K562 (cell line): ENCODE data around the gene UBA52. TPM values are rescaled to one million over a fixed set of nuclear protein-coding genes. Genes with fewer than 3 reads are reported as not detected.

ENCODE experiments used
- CXXC5 ChIP-seq: fragments of 250-450 bp; sonication (Bioruptor Pico); IDR thresholded peaks from 2 replicates; pipeline ENCODE4 v1.8.0; 2022; ENCODE audit warnings: inconsistent platforms, mild to moderate bottlenecking, moderate library complexity
- GABPA ChIP-seq: fragments of 200-800 bp; sonication (Bioruptor generic); conservative IDR thresholded peaks from 2 replicates; pipeline ENCODE4 v1.6.1; 2016; ENCODE audit warnings: low read depth, missing genetic modification characterization, missing compliant biosample characterization
- GTF2B ChIP-seq: IDR thresholded peaks from 2 replicates; pipeline ENCODE4 v1.6.1; 2011; ENCODE audit not compliant: insufficient read length; ENCODE audit errors: extremely low read depth
- HDAC1 ChIP-seq, 2 experiments: fragments of 450-650 bp; IDR thresholded peaks; 2 replicates each; pipeline ENCODE4 v1.6.1; 2016 to 2017; ENCODE audit warnings: inconsistent platforms in 1 of 2, mild to moderate bottlenecking in 1 of 2, moderate library complexity in 1 of 2
- MAZ ChIP-seq, 2 experiments: fragments of 450-650 bp in 1 of 2; sonication (generic) in 1 of 2; formaldehyde crosslinking; IDR thresholded peaks in 1 of 2; conservative IDR thresholded peaks in 1 of 2; 2 replicates each; pipeline versions ENCODE4 v1.4.0 to v1.5.0; 2020; ENCODE audit warnings: mild to moderate bottlenecking in 1 of 2, missing genetic modification reagents in 1 of 2
- POLR2AphosphoS5 ChIP-seq: IDR thresholded peaks from 2 replicates; pipeline ENCODE4 v1.6.1; 2011; ENCODE audit warnings: mild to moderate bottlenecking, low read depth, low read length, moderate library complexity; ENCODE audit not compliant: control insufficient read depth, insufficient read depth
- TBL1XR1 ChIP-seq, 2 experiments: IDR thresholded peaks; 2 replicates each; pipeline ENCODE4 v1.6.1; 2012; ENCODE audit warnings: improper control_type of control experiment in 2 of 2, low read length in 2 of 2, mild to moderate bottlenecking in 1 of 2
- TBP ChIP-seq: optimal IDR thresholded peaks from 2 replicates; pipeline ENCODE3; 2011; ENCODE audit warnings: low read depth, low read length, improper control_type of control experiment
- ZFP91 ChIP-seq: sonication (generic); formaldehyde crosslinking; IDR thresholded peaks from 2 replicates; pipeline ENCODE4 v1.8.0; 2022; ENCODE audit warnings: mild to moderate bottlenecking, missing genetic modification reagents
- ZFX ChIP-seq: sonication (generic); formaldehyde crosslinking; IDR thresholded peaks from 2 replicates; pipeline ENCODE4 v1.8.0; 2022; ENCODE audit warnings: mild to moderate bottlenecking, missing genetic modification reagents, moderate library complexity
- ZNF143 ChIP-seq: sonication (generic); formaldehyde crosslinking; IDR thresholded peaks from 2 replicates; pipeline ENCODE4 v1.9.0; 2022; ENCODE audit warnings: mild to moderate bottlenecking, missing genetic modification reagents
- ZNF232 ChIP-seq: sonication (generic); formaldehyde crosslinking; IDR thresholded peaks from 2 replicates; pipeline ENCODE4 v1.8.0; 2022; ENCODE audit warnings: mild to moderate bottlenecking, missing genetic modification reagents
- ZNF354B ChIP-seq: fragments of 250-450 bp; sonication (Bioruptor Pico); IDR thresholded peaks from 2 replicates; pipeline ENCODE4 v1.4.0; 2020
- polyA plus RNA-seq, 8 experiments: library from polyadenylated mRNA; depleted of rRNA in 4 of 8; stranded (reverse) in 5 of 8; unstranded in 3 of 8; fragments of >200 nt; fragmentation: Nextera tagmentation in 2 of 8; fragmentation: Illumina TruSeq in 1 of 8; extraction: Ambion mirVana in 2 of 8; extraction: Trizol in 1 of 8; gene quantifications; 2 replicates each; pipeline versions ENCODE4 v1.2.1 to v1.2.3, GENCODE V29; 2011 to 2014; ENCODE audit warnings: inconsistent platforms in 1 of 8, missing spikeins in 1 of 8
- total RNA-seq, 7 experiments: library from RNA; depleted of rRNA in 6 of 7; stranded (reverse); fragments of >200 nt in 6 of 7; fragmentation: Illumina TruSeq in 2 of 7; extraction: Trizol in 2 of 7; gene quantifications; 2 replicates each; pipeline versions ENCODE4 v1.2.1 to v1.2.3, GENCODE V29; 2011 to 2021; ENCODE audit warnings: low replicate concordance in 1 of 7
- TF ChIP-seq, protein P1 (sequence below), 2 experiments: fragments of 450-650 bp; conservative IDR thresholded peaks; 2 replicates each; pipeline ENCODE4 v1.6.1; 2017; ENCODE audit warnings: mild to moderate bottlenecking in 2 of 2, moderate library complexity in 2 of 2
- TF ChIP-seq, protein P2 (sequence below): fragments of 450-650 bp; IDR thresholded peaks from 2 replicates; pipeline ENCODE4 v1.6.1; 2017; ENCODE audit warnings: antibody characterized with exemption, mild to moderate bottlenecking
- TF ChIP-seq, protein P3 (sequence below): IDR thresholded peaks from 2 replicates; pipeline ENCODE4 v1.6.1; 2014; ENCODE audit warnings: antibody characterized with exemption

UBA52 gene
- total and polyA plus RNA-seq, 9 of the 15 experiments (the other 6 are each of a cell fraction or from before 2014, with no cell fraction given), result 1,110 to 2,751 (median 1,733) TPM

DNA sequence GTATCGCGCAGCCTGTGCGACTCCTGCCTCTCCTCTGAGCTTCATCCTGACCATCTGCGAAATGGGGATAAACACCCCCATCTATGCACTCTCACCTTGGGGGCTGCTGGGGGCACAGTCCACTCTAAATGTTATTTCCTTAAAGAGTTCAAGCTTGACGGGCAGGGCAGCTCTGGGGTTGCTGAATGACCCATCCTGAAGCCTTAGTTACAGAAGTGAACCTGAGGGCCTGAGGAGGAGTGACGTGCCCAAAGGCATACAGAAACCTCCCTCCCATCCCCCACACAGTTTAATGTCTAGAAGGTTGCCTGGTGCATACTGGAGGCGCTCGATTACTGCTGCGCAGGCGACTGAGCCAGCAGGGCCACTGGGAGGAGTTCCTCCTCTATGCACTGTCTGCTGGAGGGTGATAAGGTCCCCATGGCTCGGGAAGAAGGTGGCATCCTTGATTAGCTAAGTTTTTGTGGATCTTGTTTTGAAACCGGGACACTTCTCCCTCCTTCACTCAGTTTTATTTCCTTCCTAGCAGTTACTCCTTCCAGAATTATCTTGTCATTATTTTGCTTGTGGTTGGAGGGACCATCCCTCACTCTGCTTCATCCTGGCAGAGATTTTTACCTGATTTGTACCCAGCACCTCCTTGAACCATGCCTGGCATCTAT, 27.7 kb upstream of the UBA52 start (continued):
- peak; percentile 88 for TF ChIP-seq ZFP91 (CRISPR knock-in tag)
- TF ChIP-seq ZNF354B, result no peak
- TF ChIP-seq ZNF232 (CRISPR knock-in tag), result no peak
- TF ChIP-seq MAZ (CRISPR knock-in tag; conservative IDR thresholded peaks at IDR 0.05 in 1 of 2, IDR thresholded peaks at IDR 0.05 in 1 of 2), result peak; percentile 76 to 84
- TF ChIP-seq POLR2AphosphoS5, result peak; percentile 99
- TF ChIP-seq, protein P1, sequence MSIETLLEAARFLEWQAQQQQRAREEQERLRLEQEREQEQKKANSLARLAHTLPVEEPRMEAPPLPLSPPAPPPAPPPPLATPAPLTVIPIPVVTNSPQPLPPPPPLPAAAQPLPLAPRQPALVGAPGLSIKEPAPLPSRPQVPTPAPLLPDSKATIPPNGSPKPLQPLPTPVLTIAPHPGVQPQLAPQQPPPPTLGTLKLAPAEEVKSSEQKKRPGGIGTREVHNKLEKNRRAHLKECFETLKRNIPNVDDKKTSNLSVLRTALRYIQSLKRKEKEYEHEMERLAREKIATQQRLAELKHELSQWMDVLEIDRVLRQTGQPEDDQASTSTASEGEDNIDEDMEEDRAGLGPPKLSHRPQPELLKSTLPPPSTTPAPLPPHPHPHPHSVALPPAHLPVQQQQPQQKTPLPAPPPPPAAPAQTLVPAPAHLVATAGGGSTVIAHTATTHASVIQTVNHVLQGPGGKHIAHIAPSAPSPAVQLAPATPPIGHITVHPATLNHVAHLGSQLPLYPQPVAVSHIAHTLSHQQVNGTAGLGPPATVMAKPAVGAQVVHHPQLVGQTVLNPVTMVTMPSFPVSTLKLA (conservative IDR thresholded peaks at IDR 0.05), result peak in 1 of 2 experiments; percentile 83; a peak in 2 of 4 replicates
- TF ChIP-seq ZFX, result peak; percentile 76
- peak; percentile 13 for TF ChIP-seq GTF2B
- TF ChIP-seq HDAC1 (IDR thresholded peaks at IDR 0.05), result peak; percentile 7 to 96; a peak in 3 of 4 replicates
- TF ChIP-seq TBP, result peak; percentile 81
- peak; percentile 41 to 95; a peak in 2 of 4 replicates for TF ChIP-seq TBL1XR1 (IDR thresholded peaks at IDR 0.05; ENCODE audit: low read length in 2 of 2)
- TF ChIP-seq, protein P2, sequence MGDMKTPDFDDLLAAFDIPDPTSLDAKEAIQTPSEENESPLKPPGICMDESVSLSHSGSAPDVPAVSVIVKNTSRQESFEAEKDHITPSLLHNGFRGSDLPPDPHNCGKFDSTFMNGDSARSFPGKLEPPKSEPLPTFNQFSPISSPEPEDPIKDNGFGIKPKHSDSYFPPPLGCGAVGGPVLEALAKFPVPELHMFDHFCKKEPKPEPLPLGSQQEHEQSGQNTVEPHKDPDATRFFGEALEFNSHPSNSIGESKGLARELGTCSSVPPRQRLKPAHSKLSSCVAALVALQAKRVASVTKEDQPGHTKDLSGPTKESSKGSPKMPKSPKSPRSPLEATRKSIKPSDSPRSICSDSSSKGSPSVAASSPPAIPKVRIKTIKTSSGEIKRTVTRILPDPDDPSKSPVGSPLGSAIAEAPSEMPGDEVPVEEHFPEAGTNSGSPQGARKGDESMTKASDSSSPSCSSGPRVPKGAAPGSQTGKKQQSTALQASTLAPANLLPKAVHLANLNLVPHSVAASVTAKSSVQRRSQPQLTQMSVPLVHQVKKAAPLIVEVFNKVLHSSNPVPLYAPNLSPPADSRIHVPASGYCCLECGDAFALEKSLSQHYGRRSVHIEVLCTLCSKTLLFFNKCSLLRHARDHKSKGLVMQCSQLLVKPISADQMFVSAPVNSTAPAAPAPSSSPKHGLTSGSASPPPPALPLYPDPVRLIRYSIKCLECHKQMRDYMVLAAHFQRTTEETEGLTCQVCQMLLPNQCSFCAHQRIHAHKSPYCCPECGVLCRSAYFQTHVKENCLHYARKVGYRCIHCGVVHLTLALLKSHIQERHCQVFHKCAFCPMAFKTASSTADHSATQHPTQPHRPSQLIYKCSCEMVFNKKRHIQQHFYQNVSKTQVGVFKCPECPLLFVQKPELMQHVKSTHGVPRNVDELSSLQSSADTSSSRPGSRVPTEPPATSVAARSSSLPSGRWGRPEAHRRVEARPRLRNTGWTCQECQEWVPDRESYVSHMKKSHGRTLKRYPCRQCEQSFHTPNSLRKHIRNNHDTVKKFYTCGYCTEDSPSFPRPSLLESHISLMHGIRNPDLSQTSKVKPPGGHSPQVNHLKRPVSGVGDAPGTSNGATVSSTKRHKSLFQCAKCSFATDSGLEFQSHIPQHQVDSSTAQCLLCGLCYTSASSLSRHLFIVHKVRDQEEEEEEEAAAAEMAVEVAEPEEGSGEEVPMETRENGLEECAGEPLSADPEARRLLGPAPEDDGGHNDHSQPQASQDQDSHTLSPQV, result 0 out of 2 replicates have a peak, but pooled peaks have one; percentile 42
- TF ChIP-seq GABPA, result 0 out of 2 replicates have a peak, but pooled peaks have one; percentile 50
- TF ChIP-seq CXXC5 (CRISPR knock-in tag), result peak; percentile 91
- TF ChIP-seq, protein P3, sequence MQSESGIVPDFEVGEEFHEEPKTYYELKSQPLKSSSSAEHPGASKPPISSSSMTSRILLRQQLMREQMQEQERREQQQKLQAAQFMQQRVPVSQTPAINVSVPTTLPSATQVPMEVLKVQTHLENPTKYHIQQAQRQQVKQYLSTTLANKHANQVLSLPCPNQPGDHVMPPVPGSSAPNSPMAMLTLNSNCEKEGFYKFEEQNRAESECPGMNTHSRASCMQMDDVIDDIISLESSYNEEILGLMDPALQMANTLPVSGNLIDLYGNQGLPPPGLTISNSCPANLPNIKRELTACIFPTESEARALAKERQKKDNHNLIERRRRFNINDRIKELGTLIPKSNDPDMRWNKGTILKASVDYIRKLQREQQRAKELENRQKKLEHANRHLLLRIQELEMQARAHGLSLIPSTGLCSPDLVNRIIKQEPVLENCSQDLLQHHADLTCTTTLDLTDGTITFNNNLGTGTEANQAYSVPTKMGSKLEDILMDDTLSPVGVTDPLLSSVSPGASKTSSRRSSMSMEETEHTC, result peak; percentile 41; the same call in 1 of the 2 replicates
- no peak for TF ChIP-seq ZNF143
